ENCODE data around the gene RPL34.

RPL34 gene

DNA sequence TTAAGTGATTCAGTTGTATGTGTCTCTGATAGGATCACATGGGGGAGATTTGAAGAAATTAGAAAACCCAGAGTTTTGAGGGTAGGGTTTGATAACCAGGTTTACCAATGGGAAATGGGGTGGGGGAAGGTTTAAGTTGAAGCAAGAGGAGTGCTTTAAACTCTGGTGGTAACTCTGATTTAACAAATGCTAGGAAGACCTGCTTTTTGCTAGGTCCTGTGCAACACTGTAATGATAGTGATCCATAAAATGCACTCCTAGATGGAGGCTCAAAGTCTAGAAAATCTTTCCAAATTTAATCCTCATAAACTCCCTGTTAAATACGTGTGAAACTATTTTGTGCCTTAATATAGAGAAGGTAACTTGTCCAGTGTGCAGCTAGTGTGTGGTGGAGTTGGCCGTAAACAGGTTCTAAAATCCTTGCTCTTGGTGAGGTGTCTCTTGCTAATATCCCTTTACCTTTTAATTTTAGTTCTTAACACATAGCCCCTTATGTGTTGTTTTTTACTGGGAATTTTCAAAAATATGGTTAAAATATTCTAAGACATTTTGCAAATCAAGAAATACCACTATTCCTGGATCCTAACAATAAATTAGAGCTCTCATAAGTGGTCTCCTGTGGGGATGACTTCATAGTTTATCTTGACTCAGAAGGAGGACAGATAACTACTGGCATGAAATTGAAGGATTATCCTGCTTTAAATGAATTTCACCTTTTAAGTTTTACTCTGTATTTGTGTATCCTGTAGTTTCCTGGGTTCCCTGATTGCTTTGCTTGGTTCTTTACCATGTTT, 4.1 kb downstream of the RPL34 start:
- no peak for DNase-seq (ENCODE audit: low read depth in 2 of 2)

GRCh38 chr4:108626056-108626455, 5.7 kb downstream of the RPL34 start:
- DNase-seq (ENCODE audit: low read depth in 2 of 2): no peak

GRCh38 chr4:108628411-108628810, 8.0 kb downstream of the RPL34 start:
- no peak for DNase-seq (ENCODE audit: low read depth in 2 of 2)

DNA sequence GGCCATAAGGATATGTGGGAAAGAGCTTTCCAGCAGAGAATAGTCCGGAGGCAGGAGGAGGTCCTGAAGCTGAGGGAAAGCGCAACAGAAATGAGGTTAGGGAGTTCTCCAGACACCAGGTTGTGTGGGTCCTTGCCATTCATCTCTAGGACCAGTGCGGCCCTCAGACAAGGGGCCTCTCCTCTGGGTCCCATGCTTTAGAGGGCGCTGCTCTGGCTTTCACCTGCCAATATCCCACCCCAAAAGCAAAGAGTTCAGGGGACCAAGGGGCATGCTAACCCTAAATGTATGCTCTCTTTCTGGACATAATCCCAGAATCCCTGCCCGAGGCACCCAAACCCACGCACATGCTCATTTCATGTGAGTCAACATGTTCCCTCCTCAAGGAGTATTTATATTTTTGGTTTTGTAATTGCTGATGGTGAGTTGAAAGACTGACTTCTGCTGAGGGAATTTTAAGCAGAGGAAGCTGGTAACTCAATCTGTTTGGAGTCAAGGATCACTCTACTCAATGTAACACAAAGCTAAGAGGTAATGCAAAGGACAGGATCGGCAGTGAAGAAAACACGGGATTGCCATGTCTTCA, 14.8 kb downstream of the RPL34 start:
- DNase-seq (ENCODE audit: low read depth in 2 of 2): no peak

DNA sequence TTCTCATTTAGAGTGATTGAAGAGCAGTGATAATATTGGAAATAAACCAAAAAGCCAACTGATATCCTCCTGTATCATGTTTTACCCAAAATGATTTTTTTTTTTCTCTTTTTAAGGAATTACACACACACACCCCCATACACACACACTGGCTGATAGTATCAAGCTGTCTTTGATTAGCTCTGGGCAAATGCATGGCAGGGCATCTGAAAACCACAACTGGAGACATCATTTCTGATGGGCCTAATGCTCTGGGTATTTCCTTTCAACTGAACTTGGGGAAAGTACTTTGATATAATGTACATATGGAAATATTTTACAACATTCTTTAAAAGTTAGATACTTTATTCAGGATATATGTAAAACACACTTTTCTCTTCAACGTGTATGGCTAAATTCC, 15.9 kb downstream of the RPL34 start:
- DNase-seq (ENCODE audit: low read depth in 2 of 2): no peak

GRCh38 chr4:108637856-108638255, 17.5 kb downstream of the RPL34 start:
- no peak for DNase-seq (ENCODE audit: low read depth in 2 of 2)

GRCh38 chr4:108644237-108644636, 23.9 kb downstream of the RPL34 start:
- DNase-seq (ENCODE audit: low read depth in 2 of 2): no peak

DNA sequence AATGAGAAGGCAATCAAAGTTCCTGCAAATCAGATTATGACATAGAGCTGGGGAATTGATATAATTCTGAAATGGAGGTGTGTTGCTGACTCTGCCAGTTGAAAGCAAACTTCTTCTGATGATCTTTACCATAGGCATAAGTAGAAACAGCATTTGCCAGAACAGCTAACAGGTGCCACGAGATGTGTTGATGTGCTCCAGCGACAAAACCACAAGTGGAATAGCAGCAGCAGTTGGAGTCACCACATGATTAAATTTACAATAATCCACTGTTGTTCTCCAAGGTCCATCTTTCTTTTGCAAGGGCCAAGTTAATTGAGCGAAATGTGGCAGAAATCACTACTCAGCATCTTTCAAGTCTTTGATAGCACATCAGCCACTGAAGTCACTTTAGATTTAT, 26.3 kb downstream of the RPL34 start:
- no peak for DNase-seq (ENCODE audit: low read depth in 2 of 2)

- no peak for DNase-seq (ENCODE audit: low read depth in 2 of 2)
These were observed 29.5 kb downstream of the RPL34 start for GRCh38 chr4:108649863-108650211.

DNA sequence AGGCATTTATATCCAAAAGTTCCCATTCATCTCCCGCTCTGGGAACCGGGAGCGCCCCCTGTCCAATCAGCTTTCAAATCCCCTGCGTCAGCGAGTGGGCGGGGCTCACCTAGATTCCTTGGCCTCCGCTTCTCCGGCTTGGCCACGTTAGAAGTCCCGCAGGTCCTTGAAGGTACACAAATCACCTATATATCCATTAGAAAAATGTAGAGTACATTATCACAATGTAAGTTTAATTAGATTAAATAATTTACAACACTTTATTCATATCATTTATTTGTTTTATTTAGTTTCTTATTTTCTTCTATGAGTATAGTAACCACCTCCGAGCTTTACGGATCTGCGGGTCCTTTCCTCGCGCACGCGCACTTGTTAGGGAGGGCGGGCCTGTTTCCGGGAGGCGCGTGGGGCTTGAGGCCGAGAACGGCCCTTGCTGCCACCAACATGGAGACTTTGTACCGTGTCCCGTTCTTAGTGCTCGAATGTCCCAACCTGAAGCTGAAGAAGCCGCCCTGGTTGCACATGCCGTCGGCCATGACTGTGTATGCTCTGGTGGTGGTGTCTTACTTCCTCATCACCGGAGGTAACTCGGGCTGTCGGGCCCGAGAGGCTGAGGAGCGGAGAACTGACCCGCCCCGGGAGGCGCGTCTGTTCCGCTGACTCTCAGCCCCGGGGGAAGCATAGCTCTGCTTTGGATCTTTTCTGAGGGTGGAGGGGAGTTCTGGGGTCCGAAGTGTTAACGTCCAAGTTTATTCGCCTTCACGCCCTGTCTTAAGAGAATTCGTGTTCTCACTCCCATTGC, 30.0 kb downstream of the RPL34 start, which contains the start of gene OSTC:
TSS of gene OSTC (plus strand) at position 388 of the 802 bp plus-strand sequence. CDS start at position 445, 57 bp downstream.
- peak; percentile 87 for DNase-seq (ENCODE audit: low read depth in 2 of 2)

DNA sequence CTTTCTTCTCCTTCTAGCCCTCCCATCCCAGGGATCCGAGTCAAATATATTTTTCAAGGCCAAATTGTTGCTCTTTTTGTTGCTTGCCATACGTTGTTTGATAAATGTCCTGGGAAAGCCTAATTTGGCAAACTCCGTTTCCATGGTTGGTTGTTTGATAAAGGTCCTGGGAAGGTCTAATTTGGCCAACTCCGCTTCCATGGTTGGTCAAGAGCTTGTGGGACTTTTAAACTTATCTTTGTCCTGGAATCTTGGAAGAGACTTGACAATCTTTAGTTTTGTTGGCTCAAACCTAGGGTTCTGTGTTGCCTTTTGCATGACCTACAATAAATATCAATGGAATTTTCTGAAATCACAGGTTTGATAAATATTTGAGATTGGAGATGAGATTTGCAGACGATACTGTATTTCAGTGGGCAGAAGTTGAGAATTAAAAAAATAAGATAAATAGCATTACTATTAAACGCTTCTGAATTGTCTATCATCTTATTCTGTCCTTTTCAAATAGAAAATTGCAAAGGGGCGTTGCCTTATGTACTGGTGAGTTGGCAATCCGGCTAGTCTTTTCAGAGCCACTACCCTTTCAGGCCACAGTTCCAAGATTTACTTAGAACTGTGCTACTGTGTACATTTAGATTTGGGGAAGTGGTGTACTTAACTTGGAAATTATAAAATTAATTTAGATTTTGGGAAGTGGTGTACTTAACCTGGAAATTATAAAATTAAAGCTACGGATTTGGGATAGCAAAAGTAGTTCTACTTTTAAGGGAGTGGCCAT, 30.8 kb downstream of the RPL34 start:
- DNase-seq (ENCODE audit: low read depth in 2 of 2): no peak

GRCh38 chr4:108662629-108663028, 42.3 kb downstream of the RPL34 start:
- no peak for DNase-seq (ENCODE audit: low read depth in 2 of 2)

DNA sequence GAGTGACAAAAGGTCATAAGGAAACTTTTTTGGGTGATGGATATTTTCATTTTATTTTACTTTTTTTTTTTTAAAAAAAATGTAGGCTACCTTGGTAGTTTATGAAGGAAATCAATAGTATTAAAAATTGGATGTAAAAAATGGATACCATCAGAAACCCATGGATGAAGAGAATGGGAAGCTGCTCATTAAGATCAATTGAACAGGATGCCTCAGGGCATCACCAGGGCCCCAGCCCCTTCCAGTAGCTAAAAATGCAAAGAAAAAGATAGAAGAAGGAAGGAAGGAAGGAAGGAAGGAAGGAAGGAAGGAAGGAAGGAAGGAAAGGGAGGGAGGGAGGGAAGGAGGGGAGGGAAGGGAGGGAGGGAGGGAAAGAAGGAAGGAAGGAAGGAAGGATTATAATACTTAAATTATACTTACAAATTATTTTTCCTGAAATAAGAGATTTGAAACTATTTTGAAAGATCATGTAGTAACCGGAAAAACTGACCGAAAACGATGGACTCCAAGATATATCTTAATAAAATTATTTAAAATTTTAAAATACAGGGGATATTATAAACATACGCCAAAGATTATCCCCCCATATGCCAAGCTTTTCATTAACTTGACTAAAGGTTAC, 54.1 kb downstream of the RPL34 start:
- no peak for DNase-seq (ENCODE audit: low read depth in 2 of 2)
